Transverse colon (tissue), 4 donors: ENCODE data around the gene SNX22.

ENCODE experiments used
- EP300 ChIP-seq: sonication (generic); formaldehyde crosslinking; IDR thresholded peaks from one replicate; pipeline ENCODE4 v1.6.1; 2017; ENCODE audit warnings: antibody characterized with exemption, low read depth
- POLR2A ChIP-seq: fragments of 450-650 bp; IDR thresholded peaks from one replicate; pipeline ENCODE4 v1.6.1; 2016; ENCODE audit warnings: antibody characterized with exemption, mild to moderate bottlenecking, moderate library complexity
- POLR2AphosphoS5 ChIP-seq, 3 donors: sonication (generic); formaldehyde crosslinking; IDR thresholded peaks; one replicate each; pipeline ENCODE4 v1.6.1; 2016; ENCODE audit warnings: antibody characterized with exemption in 3 of 3
- TF ChIP-seq, protein P1 (sequence below), 5 experiments: fragments of 200-600 bp in 3 of 5; fragments of 450-650 bp in 2 of 5; sonication (generic) in 3 of 5; IDR thresholded peaks; 1 replicate in 2 of 5; 2 replicates in 3 of 5; pipeline ENCODE4 v1.5.1; 2016 to 2017; ENCODE audit warnings: antibody characterized with exemption in 5 of 5, inconsistent platforms in 3 of 5, mild to moderate bottlenecking in 2 of 5, moderate library complexity in 1 of 5

DNA sequence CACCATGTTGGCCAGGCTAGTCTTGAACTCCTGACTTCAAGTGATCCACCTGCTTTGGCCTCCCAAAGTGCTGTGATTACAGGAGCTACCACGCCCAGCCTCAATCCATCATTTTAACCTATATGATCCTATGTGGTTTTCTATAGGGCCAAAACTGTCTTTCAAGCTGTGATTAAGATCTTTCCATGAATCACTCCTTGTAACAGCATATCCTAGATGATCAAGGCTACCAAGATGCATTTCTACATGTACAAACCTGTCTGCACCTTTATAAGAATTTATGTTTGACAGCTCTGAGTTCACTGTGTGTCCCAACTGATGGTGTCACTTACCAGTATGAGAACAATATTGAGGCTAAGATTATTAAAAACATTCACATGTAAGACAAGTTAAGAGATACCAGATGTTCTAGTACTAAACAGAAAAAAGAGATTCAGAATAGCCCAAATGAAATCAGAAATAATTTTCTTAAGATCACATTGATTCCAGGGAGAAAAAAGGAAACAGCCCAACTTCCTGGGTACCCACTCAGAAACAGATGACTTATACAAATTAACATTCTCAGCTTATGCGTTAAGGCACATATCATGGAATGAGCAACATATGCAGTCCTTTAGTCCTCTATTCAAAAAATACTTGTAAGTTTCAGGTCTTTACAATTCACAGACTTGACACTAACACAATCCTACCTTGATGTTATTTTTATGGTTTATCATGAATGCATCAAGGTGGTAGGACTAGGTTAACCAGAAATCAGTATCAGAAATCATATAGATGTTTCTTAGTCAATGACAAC is 36.1 kb downstream of the SNX22 start:
- TF ChIP-seq, protein P1, sequence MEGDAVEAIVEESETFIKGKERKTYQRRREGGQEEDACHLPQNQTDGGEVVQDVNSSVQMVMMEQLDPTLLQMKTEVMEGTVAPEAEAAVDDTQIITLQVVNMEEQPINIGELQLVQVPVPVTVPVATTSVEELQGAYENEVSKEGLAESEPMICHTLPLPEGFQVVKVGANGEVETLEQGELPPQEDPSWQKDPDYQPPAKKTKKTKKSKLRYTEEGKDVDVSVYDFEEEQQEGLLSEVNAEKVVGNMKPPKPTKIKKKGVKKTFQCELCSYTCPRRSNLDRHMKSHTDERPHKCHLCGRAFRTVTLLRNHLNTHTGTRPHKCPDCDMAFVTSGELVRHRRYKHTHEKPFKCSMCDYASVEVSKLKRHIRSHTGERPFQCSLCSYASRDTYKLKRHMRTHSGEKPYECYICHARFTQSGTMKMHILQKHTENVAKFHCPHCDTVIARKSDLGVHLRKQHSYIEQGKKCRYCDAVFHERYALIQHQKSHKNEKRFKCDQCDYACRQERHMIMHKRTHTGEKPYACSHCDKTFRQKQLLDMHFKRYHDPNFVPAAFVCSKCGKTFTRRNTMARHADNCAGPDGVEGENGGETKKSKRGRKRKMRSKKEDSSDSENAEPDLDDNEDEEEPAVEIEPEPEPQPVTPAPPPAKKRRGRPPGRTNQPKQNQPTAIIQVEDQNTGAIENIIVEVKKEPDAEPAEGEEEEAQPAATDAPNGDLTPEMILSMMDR (IDR thresholded peaks at IDR 0.05): no peak
- TF ChIP-seq EP300 (no peak), POLR2A (no peak), POLR2AphosphoS5 (IDR thresholded peaks at IDR 0.05) (no peak)
